Measurements from ENCODE around the gene RNF217.
"Not testable (repeated sequence)": the region's sequence is repeated elsewhere in the genome, so short reads cannot be mapped to it uniquely, and the experiment has no call there.

RNF217 gene

DNA sequence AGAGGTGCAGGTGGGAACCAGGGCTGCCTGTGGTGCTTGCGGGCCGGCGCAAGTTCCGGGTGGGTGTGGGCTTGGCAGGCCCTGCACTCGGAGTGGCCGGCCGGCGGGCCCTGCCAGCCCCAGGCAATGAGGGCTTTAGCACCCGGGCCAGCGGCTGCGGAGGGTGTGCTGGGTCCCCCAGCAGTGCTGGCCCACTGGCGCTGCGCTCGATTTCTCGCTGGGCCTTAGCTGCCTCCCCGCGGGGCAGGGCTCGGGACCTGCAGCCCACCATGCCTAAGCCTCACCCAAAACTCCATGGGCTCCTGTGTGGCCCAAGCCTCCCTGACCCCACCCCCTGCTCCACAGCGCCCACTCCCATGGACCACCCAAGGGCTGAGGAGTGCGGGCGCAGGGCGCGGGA, 163.6 kb downstream of the RNF217 start:
- DNase-seq (ENCODE audit: low read depth, low spot score): not testable (repeated sequence)

GRCh38 chr6:125129354-125129753, 167.1 kb downstream of the RNF217 start:
- DNase-seq (ENCODE audit: low read depth, low spot score): no peak

GRCh38 chr6:125132058-125132457, 169.8 kb downstream of the RNF217 start:
- DNase-seq (ENCODE audit: low read depth, low spot score): no peak

DNA sequence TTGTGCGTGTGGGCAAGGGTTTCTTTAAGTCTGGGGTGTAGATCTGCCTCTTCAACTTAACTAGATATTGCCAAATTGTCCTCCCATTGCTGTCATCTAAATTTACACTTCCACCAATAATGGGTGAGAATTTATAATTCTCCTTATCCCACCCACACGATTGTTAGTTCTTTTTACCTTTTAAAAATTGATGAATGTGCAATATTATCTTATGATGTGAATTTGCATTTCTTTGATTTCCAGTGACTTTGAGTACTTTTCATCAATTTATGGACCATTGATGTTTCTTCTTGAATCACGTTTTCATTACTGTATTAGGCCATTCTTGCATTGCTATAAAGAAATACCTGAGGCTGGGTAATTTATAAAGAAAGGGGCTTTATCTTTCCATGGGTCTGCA, 174.1 kb downstream of the RNF217 start:
- no peak for DNase-seq (ENCODE audit: low read depth, low spot score)

DNA sequence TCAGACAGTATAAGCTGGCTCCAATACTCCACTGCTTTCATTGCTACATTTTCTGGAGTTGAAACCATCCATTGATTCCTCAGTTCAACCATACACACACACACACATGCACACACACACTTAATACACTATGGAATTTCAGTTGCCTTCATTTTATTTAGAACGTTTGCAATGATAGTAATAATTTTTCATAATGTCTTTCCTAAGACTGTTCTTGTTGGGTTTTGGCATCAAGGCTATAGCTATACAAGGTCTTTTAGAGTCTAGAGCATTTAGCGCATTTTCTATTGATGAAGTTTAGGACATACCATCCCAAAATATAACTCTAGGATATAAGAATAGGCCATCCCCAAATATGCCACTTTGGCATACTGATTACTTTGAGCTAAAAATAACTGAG, 175.8 kb downstream of the RNF217 start:
- no peak for DNase-seq (ENCODE audit: low read depth, low spot score)

DNA sequence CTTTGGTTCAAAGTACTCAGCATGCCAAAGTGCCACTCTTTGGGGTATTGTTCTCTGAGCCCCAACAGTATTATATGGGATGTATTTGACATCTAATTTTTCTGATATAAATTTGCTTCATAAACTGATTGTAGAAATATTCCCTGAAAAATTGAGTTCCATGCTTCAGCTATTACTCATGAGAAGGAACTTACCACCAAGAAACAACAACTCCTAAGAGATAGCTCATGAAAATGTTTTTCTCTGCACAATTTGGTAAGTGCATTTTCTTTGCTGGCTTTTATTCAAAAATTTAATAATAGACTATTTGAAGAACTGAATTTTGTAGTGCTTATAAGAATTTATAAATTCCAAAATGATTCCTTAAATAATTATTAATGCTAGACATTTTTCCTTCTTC, 178.6 kb downstream of the RNF217 start:
- DNase-seq (ENCODE audit: low read depth, low spot score): no peak

Data from iPS DF 19.7 (cell line).